Testis (tissue), 2 donors: ENCODE data around the gene SNAP47.

Experiments
- POLR2A ChIP-seq: fragments of 450-650 bp; IDR thresholded peaks from one replicate; pipeline ENCODE4 v1.6.1; 2017; ENCODE audit warnings: antibody characterized with exemption, mild to moderate bottlenecking, moderate library complexity
- TF ChIP-seq, protein P1 (sequence below), 3 experiments: fragments of 450-650 bp in 2 of 3; fragments of 200-600 bp in 1 of 3; sonication (generic) in 1 of 3; IDR thresholded peaks; one replicate each; pipeline ENCODE4 v1.5.1; 2016 to 2019; ENCODE audit warnings: antibody characterized with exemption in 3 of 3, mild to moderate bottlenecking in 2 of 3, moderate library complexity in 1 of 3

DNA sequence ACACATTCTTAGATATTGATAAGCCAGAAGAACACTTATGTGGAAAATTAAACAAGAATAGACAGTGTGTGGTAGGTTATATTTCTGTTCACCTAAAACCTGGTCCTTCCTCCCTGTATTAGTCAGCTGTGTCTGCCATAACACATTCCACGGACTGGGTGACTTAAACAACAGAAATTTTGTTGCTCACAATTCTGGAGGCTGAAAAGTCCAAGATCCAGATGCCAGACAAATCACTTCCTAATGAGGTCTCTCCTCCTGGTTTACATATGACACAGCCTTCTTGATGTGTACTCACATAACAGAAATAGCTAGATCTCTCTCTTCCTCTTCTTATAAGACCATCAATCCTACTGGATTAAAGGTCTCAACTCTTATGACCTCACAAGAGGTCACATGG, 25.8 kb upstream of the SNAP47 start:
- TF ChIP-seq, protein P1, sequence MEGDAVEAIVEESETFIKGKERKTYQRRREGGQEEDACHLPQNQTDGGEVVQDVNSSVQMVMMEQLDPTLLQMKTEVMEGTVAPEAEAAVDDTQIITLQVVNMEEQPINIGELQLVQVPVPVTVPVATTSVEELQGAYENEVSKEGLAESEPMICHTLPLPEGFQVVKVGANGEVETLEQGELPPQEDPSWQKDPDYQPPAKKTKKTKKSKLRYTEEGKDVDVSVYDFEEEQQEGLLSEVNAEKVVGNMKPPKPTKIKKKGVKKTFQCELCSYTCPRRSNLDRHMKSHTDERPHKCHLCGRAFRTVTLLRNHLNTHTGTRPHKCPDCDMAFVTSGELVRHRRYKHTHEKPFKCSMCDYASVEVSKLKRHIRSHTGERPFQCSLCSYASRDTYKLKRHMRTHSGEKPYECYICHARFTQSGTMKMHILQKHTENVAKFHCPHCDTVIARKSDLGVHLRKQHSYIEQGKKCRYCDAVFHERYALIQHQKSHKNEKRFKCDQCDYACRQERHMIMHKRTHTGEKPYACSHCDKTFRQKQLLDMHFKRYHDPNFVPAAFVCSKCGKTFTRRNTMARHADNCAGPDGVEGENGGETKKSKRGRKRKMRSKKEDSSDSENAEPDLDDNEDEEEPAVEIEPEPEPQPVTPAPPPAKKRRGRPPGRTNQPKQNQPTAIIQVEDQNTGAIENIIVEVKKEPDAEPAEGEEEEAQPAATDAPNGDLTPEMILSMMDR (IDR thresholded peaks at IDR 0.05) = no peak
- no peak for TF ChIP-seq POLR2A
